ENCODE data around the gene ARHGAP21. TPM values are rescaled to one million over a fixed set of nuclear protein-coding genes. Genes with fewer than 3 reads are reported as not detected.

ARHGAP21 gene
- total and polyA plus RNA-seq, 7 donors: 25.2 to 87.8 (median 53.2) TPM

DNA sequence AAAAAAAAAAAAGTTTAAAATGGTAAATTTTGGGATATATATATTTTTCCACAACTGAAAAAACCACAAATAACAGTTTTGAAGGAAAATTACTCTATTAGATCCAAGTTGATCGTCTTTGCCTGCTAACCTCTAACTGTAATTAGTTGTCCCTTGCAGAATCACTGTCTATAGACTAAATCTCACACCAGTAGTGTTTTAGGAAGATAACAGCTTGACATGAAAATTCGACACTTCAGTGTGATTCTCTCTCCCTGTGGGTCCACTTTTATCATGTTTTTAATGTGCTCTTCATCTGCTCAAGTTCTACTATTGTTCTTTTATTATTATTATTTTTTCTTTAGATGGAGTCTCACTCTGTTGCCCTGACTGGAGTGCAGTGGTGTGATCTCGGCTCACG is 24.5 kb upstream of the ARHGAP21 start:
- Histone ChIP-seq H3K27me3 (no peaks in the 10 kb centered on the region), H3K4me1 (no peaks in the 10 kb centered on the region), H3K36me3 (no peaks in the 10 kb centered on the region), H3K4me3 (no peak overlapping the region), H3K27ac (no peak overlapping the region), H3K9me3 (no peaks in the 10 kb centered on the region)
- no peak for DNase-seq
- TF ChIP-seq POLR2AphosphoS5 (IDR thresholded peaks at IDR 0.05) (no peak), EP300 (IDR thresholded peaks at IDR 0.05) (no peak), POLR2A (IDR thresholded peaks at IDR 0.05) (no peak)
- TF ChIP-seq, protein P1, sequence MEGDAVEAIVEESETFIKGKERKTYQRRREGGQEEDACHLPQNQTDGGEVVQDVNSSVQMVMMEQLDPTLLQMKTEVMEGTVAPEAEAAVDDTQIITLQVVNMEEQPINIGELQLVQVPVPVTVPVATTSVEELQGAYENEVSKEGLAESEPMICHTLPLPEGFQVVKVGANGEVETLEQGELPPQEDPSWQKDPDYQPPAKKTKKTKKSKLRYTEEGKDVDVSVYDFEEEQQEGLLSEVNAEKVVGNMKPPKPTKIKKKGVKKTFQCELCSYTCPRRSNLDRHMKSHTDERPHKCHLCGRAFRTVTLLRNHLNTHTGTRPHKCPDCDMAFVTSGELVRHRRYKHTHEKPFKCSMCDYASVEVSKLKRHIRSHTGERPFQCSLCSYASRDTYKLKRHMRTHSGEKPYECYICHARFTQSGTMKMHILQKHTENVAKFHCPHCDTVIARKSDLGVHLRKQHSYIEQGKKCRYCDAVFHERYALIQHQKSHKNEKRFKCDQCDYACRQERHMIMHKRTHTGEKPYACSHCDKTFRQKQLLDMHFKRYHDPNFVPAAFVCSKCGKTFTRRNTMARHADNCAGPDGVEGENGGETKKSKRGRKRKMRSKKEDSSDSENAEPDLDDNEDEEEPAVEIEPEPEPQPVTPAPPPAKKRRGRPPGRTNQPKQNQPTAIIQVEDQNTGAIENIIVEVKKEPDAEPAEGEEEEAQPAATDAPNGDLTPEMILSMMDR (IDR thresholded peaks at IDR 0.05): no peak
- 89 to 91% methylated on average over 4 of the region's 4 CpGs for WGBS, 2 donors
- intact Hi-C loops (cut with DNase I): no loop called here

DNA sequence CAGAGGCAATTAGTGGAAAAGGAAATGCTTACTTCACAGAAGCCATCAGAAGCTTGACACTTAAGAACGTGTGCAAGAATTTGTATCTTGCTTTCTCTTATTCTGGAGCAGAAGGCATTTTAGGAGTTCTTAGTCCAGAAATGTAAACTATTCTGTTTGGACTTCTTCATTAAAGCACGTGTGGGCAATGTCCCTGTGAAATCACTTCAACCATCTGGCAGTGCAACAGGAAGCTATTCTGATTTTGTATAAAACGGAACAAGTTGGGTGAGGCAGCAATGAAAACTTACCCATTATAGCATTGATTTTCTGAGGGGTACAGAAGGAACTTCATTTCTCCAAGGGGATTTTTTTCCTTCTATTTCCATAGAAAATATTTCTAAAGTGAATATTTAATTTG is 21.3 kb upstream of the ARHGAP21 start:
- Histone ChIP-seq H3K27me3 (no peaks in the 10 kb centered on the region), H3K27ac (no peak overlapping the region), H3K36me3 (no peaks in the 10 kb centered on the region), H3K4me1 (no peaks in the 10 kb centered on the region), H3K4me3 (no peak overlapping the region), H3K9me3 (peaks cover 0 to 4% (median 0%) of the 10 kb centered on the region in 4 donors)
- intact Hi-C loops (cut with DNase I): no loop called here
- no peak for DNase-seq
- WGBS, 2 donors: 4 to 7% methylated on average over 3 of the region's 3 CpGs
- TF ChIP-seq, protein P1 (IDR thresholded peaks at IDR 0.05): no peak
- TF ChIP-seq POLR2AphosphoS5 (IDR thresholded peaks at IDR 0.05): no peak
- TF ChIP-seq POLR2A (IDR thresholded peaks at IDR 0.05): no peak
- TF ChIP-seq EP300 (IDR thresholded peaks at IDR 0.05): no peak

- Histone ChIP-seq H3K9me3 (peaks cover 0 to 4% (median 0%) of the 10 kb centered on the region in 4 donors), H3K4me1 (no peaks in the 10 kb centered on the region), H3K27me3 (no peaks in the 10 kb centered on the region), H3K27ac (no peak overlapping the region), H3K36me3 (no peaks in the 10 kb centered on the region), H3K4me3 (no peak overlapping the region)
- intact Hi-C loops (cut with DNase I): no loop called here
- TF ChIP-seq, protein P1 (IDR thresholded peaks at IDR 0.05): no peak
- TF ChIP-seq EP300 (IDR thresholded peaks at IDR 0.05) (no peak), POLR2AphosphoS5 (IDR thresholded peaks at IDR 0.05) (no peak), POLR2A (IDR thresholded peaks at IDR 0.05) (no peak)
- WGBS, 2 donors: 93% methylated on average over 1 of the region's 1 CpG
- no peak for DNase-seq
Measured at GRCh38 chr10:24740714-24741113, 17.0 kb upstream of the ARHGAP21 start.

DNA sequence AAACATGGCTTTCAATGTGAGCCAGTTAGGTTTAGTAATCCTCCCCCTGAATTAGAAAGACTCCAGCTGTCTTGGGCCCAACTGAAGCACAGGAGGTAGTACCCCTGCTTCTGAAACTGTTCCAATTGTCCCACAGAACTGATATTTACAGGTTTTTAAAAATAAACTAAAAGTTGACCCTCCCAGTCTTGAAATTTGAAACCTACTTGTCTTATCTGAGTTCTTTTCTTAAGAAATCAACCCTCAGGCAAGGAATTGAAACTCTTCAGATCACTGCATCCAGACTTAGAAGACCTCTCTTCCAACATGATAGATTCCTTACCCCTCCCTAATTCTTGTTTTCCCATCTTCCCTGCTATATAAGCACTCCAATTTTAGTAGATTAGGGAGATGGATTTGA is 13.3 kb upstream of the ARHGAP21 start:
- no peaks in the 10 kb centered on the region for H3K4me1 ChIP-seq
- intact Hi-C loops (cut with DNase I): no loop called here

More for the DNA sequence above, 13.3 kb upstream of the ARHGAP21 start:
- Histone ChIP-seq H3K27me3 (no peaks in the 10 kb centered on the region), H3K36me3 (no peaks in the 10 kb centered on the region), H3K9me3 (peaks cover 0 to 4% (median 0%) of the 10 kb centered on the region in 4 donors), H3K4me3 (no peak overlapping the region), H3K27ac (no peak overlapping the region)
- TF ChIP-seq EP300 (IDR thresholded peaks at IDR 0.05): no peak
- TF ChIP-seq POLR2AphosphoS5 (IDR thresholded peaks at IDR 0.05): no peak
- no peak for TF ChIP-seq POLR2A (IDR thresholded peaks at IDR 0.05)
- TF ChIP-seq, protein P1 (IDR thresholded peaks at IDR 0.05): no peak
- DNase-seq: no peak

Data from sigmoid colon (tissue), 7 donors.